ENCODE measurements around the gene GABRA6. TPM values are rescaled to one million over a fixed set of nuclear protein-coding genes. Genes with fewer than 3 reads are reported as not detected.

Gene GABRA6
- not detected in 2 replicates for total RNA-seq

GRCh38 chr5:161685461-161685860, at the start of gene GABRA6:
GABRA6 (plus strand) TSS chr5:161685721; CDS start chr5:161685990, 269 bp downstream.

Other genes with a start within 250 kb of the GABRA6 start
- gene GABRB2, start 139.0 kb upstream of the GABRA6 start, total RNA-seq: not detected in 2 replicates
- not detected in 2 replicates for gene GABRA1, start 162.4 kb downstream of the GABRA6 start, total RNA-seq